ENCODE results near the gene NDEL1. TPM values are rescaled to one million over a fixed set of nuclear protein-coding genes. Genes with fewer than 3 reads are reported as not detected.

Gene NDEL1
- total and polyA plus RNA-seq, 9 of the 15 experiments (the other 6 are each of a cell fraction or from before 2014, with no cell fraction given), result 0.86 to 30.5 (median 22.7) TPM

DNA sequence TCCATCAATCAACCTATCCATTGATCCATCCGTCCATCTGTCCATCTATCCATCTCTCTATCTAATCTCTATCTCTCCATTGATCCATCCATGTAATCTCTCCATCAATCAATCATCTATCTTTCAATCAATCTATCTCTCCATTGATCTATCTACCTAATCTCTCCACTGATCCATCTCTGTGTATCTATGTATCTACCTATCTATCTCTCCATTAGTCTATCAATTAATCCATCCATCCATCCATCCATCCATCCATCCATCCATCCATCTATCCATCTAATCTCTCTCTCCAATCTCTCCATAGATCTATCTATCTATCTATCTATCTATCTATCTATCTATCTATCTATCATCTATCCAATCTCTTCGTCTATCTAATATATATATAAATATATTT lies 34.6 kb upstream of the NDEL1 start:
- H3K4me1 ChIP-seq (replicated peaks in 1 of 2; ENCODE audit: control insufficient read depth in 2 of 2, insufficient read depth in 2 of 2, low read length in 2 of 2), result peaks cover 0 to 9% of the 10 kb centered on the region in 2 experiments; a peak in 2 of 5 replicates
- no peak overlapping the region for H2AFZ ChIP-seq (ENCODE audit: low read depth, low read length)
- no peak for ATAC-seq
- H3K27ac ChIP-seq (ENCODE audit: extremely low read depth, low read depth, low read length), result no peak overlapping the region
- no peaks in the 10 kb centered on the region for H3K79me2 ChIP-seq (ENCODE audit: control insufficient read depth, insufficient read depth, low read length)
- peaks cover 0 to 15% of the 10 kb centered on the region in 2 experiments; a peak in 3 of 5 replicates for H3K27me3 ChIP-seq (ENCODE audit: control insufficient read depth in 2 of 2, insufficient read depth in 2 of 2, low read length in 2 of 2)
- intact Hi-C loops (cut with micrococcal nuclease) (no loop called here), in situ Hi-C loops (cut with MboI) (loop anchor here (10.0 kb wide), 1 partner anchor 354 kb away; the partner anchor contains the start of gene SPDYE4)
- WGBS (ENCODE audit: insufficient coverage, low coverage, missing lambda C conversion rate), result 20% methylated on average over 2 of the region's 2 CpGs
- no peak overlapping the region for H3K9ac ChIP-seq (ENCODE audit: insufficient read depth in 1 of 2, low read depth in 2 of 2, low read length in 2 of 2)
- no peak for FAIRE-seq
- no peaks in the 10 kb centered on the region for H3K36me3 ChIP-seq (ENCODE audit: control insufficient read depth, insufficient read depth, low read length)
- no peaks in the 10 kb centered on the region for H3K9me3 ChIP-seq (replicated peaks; ENCODE audit: control insufficient read depth, insufficient read depth, low read depth, low read length)
- no peak overlapping the region for H3K4me3 ChIP-seq
- BruUV-seq (replicated peaks), result no TSS peak
- CTCF ChIA-PET (ENCODE audit: low intra/inter-chr PET ratio), result no interaction called here
- no peak overlapping the region for H3K4me2 ChIP-seq (ENCODE audit: insufficient read depth, low read length)
- H3K9me1 ChIP-seq (ENCODE audit: control insufficient read depth, insufficient read depth, low read length), result no peaks in the 10 kb centered on the region
- DNase-seq (ENCODE audit: extremely low read depth in 1 of 4, low spot score in 3 of 4), result no peak
- POLR2A ChIA-PET, result no interaction called here
- no peaks in the 10 kb centered on the region for H4K20me1 ChIP-seq (replicated peaks; ENCODE audit: control insufficient read depth, insufficient read depth, low read length)
- TF ChIP-seq, protein P1, sequence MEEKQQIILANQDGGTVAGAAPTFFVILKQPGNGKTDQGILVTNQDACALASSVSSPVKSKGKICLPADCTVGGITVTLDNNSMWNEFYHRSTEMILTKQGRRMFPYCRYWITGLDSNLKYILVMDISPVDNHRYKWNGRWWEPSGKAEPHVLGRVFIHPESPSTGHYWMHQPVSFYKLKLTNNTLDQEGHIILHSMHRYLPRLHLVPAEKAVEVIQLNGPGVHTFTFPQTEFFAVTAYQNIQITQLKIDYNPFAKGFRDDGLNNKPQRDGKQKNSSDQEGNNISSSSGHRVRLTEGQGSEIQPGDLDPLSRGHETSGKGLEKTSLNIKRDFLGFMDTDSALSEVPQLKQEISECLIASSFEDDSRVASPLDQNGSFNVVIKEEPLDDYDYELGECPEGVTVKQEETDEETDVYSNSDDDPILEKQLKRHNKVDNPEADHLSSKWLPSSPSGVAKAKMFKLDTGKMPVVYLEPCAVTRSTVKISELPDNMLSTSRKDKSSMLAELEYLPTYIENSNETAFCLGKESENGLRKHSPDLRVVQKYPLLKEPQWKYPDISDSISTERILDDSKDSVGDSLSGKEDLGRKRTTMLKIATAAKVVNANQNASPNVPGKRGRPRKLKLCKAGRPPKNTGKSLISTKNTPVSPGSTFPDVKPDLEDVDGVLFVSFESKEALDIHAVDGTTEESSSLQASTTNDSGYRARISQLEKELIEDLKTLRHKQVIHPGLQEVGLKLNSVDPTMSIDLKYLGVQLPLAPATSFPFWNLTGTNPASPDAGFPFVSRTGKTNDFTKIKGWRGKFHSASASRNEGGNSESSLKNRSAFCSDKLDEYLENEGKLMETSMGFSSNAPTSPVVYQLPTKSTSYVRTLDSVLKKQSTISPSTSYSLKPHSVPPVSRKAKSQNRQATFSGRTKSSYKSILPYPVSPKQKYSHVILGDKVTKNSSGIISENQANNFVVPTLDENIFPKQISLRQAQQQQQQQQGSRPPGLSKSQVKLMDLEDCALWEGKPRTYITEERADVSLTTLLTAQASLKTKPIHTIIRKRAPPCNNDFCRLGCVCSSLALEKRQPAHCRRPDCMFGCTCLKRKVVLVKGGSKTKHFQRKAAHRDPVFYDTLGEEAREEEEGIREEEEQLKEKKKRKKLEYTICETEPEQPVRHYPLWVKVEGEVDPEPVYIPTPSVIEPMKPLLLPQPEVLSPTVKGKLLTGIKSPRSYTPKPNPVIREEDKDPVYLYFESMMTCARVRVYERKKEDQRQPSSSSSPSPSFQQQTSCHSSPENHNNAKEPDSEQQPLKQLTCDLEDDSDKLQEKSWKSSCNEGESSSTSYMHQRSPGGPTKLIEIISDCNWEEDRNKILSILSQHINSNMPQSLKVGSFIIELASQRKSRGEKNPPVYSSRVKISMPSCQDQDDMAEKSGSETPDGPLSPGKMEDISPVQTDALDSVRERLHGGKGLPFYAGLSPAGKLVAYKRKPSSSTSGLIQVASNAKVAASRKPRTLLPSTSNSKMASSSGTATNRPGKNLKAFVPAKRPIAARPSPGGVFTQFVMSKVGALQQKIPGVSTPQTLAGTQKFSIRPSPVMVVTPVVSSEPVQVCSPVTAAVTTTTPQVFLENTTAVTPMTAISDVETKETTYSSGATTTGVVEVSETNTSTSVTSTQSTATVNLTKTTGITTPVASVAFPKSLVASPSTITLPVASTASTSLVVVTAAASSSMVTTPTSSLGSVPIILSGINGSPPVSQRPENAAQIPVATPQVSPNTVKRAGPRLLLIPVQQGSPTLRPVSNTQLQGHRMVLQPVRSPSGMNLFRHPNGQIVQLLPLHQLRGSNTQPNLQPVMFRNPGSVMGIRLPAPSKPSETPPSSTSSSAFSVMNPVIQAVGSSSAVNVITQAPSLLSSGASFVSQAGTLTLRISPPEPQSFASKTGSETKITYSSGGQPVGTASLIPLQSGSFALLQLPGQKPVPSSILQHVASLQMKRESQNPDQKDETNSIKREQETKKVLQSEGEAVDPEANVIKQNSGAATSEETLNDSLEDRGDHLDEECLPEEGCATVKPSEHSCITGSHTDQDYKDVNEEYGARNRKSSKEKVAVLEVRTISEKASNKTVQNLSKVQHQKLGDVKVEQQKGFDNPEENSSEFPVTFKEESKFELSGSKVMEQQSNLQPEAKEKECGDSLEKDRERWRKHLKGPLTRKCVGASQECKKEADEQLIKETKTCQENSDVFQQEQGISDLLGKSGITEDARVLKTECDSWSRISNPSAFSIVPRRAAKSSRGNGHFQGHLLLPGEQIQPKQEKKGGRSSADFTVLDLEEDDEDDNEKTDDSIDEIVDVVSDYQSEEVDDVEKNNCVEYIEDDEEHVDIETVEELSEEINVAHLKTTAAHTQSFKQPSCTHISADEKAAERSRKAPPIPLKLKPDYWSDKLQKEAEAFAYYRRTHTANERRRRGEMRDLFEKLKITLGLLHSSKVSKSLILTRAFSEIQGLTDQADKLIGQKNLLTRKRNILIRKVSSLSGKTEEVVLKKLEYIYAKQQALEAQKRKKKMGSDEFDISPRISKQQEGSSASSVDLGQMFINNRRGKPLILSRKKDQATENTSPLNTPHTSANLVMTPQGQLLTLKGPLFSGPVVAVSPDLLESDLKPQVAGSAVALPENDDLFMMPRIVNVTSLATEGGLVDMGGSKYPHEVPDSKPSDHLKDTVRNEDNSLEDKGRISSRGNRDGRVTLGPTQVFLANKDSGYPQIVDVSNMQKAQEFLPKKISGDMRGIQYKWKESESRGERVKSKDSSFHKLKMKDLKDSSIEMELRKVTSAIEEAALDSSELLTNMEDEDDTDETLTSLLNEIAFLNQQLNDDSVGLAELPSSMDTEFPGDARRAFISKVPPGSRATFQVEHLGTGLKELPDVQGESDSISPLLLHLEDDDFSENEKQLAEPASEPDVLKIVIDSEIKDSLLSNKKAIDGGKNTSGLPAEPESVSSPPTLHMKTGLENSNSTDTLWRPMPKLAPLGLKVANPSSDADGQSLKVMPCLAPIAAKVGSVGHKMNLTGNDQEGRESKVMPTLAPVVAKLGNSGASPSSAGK (IDR thresholded peaks at IDR 0.05), result no peak
- TF ChIP-seq, protein P2, sequence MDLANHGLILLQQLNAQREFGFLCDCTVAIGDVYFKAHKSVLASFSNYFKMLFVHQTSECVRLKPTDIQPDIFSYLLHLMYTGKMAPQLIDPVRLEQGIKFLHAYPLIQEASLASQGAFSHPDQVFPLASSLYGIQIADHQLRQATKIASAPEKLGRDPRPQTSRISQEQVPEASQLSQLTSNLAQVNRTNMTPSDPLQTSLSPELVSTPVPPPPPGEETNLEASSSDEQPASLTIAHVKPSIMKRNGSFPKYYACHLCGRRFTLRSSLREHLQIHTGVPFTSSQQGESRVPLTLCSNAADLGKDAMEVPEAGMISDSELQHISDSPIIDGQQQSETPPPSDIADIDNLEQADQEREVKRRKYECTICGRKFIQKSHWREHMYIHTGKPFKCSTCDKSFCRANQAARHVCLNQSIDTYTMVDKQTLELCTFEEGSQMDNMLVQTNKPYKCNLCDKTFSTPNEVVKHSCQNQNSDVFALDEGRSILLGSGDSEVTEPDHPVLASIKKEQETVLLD (IDR thresholded peaks at IDR 0.05), result peak; percentile 65
- TF ChIP-seq MTA1 (IDR thresholded peaks at IDR 0.05; ENCODE audit: borderline replicate concordance) (0 out of 2 replicates have a peak, but pooled peaks have one; percentile 51), BCOR (IDR thresholded peaks at IDR 0.05) (no peak; the same call in 1 of the 2 replicates), DACH1 (IDR thresholded peaks at IDR 0.05; ENCODE audit: partially characterized antibody) (peak; percentile 84), NR3C1 (CRISPR knock-in tag; IDR thresholded peaks at IDR 0.05) (no peak), HDAC1 (IDR thresholded peaks at IDR 0.05) (peak in 1 of 2 experiments; percentile 25; a peak in 1 of 4 replicates)

All from K562 (cell line).